ENCODE measurements around the gene PCNX4. TPM values are rescaled to one million over a fixed set of nuclear protein-coding genes. Genes with fewer than 3 reads are reported as not detected.

PCNX4 gene
- total RNA-seq (2022; extraction: Qiagen RNA extraction; ENCODE audit: low read depth) = 25.1 to 44.2 TPM (median 26.2 TPM) in 5 replicates

GRCh38 chr14:60091550-60092525 lies at the start of gene PCNX4:
TSS of gene PCNX4 (plus strand) at chr14:60091923. CDS start at chr14:60107639, 15,716 bp downstream.

GRCh38 chr14:60164712-60165546 lies 73.2 kb downstream of the PCNX4 start, which contains the start of gene DHRS7:
TSS of gene DHRS7 (minus strand) at chr14:60165398. CDS start at chr14:60165309, 89 bp downstream.

Other genes with a start within 250 kb of the PCNX4 start
- not detected in 5 replicates for gene RTN1, start 221.1 kb upstream of the PCNX4 start, total RNA-seq (2022; extraction: Qiagen RNA extraction; ENCODE audit: low read depth)
- gene LRRC9, start 171.8 kb upstream of the PCNX4 start, total RNA-seq (2022; extraction: Qiagen RNA extraction; ENCODE audit: low read depth) = not detected in 5 replicates
- gene DHRS7, start 73.5 kb downstream of the PCNX4 start, total RNA-seq (2022; extraction: Qiagen RNA extraction; ENCODE audit: low read depth) = 79.2 to 83.3 TPM (median 80.3 TPM) in 5 replicates
- gene PPM1A, start 157.3 kb downstream of the PCNX4 start, total RNA-seq (2022; extraction: Qiagen RNA extraction; ENCODE audit: low read depth) = 36.5 to 47.5 TPM (median 39.1 TPM) in 5 replicates